Hepatocyte (in vitro differentiated cells): Measurements from ENCODE around the gene FAM124A. TPM values are rescaled to one million over a fixed set of nuclear protein-coding genes. Genes with fewer than 3 reads are reported as not detected.

Experiments used
- DNase-seq: peaks from one replicate; pipeline ENCODE4 v3.0.0-alpha.2; 2016; ENCODE audit warnings: low spot score
- H2AFZ ChIP-seq: fragments of 200-600 bp; sonication (generic); 2 replicates; pipeline ENCODE4 v1.6.0; 2016; ENCODE audit warnings: antibody characterized with exemption, mild to moderate bottlenecking
- H3K27ac ChIP-seq: fragments of 200-600 bp; sonication (generic); 2 replicates; pipeline ENCODE4 v1.5.1; 2016; ENCODE audit warnings: mild to moderate bottlenecking
- H3K27me3 ChIP-seq: fragments of 200-600 bp; sonication (generic); 2 replicates; pipeline ENCODE4 v1.6.1; 2016
- H3K36me3 ChIP-seq: fragments of 200-600 bp; sonication (generic); replicated peaks from 2 replicates; pipeline ENCODE4 v1.5.1; 2016; ENCODE audit warnings: low read depth; ENCODE audit not compliant: insufficient read depth
- H3K4me1 ChIP-seq: fragments of 200-600 bp; sonication (generic); 2 replicates; pipeline ENCODE4 v1.5.1; 2016; ENCODE audit warnings: mild to moderate bottlenecking, moderate library complexity; ENCODE audit not compliant: insufficient read depth
- H3K4me2 ChIP-seq: fragments of 200-600 bp; sonication (generic); 2 replicates; pipeline ENCODE4 v1.6.0; 2016
- H3K4me3 ChIP-seq: fragments of 200-600 bp; sonication (generic); 2 replicates; pipeline ENCODE4 v1.5.1; 2016; ENCODE audit warnings: mild to moderate bottlenecking
- H3K79me2 ChIP-seq: fragments of 200-600 bp; sonication (generic); 2 replicates; pipeline ENCODE4 v1.6.0; 2017; ENCODE audit warnings: mild to moderate bottlenecking
- H3K9me2 ChIP-seq: fragments of 200-600 bp; sonication (generic); replicated peaks from 2 replicates; pipeline ENCODE4 v1.6.0; 2017; ENCODE audit warnings: mild to moderate bottlenecking; ENCODE audit not compliant: insufficient read depth
- H3K9me3 ChIP-seq: fragments of 200-600 bp; sonication (generic); 2 replicates; pipeline ENCODE4 v1.5.1; 2016; ENCODE audit warnings: low read depth, mild to moderate bottlenecking
- H4K20me1 ChIP-seq: fragments of 200-600 bp; sonication (generic); 2 replicates; pipeline ENCODE4 v1.6.0; 2016; ENCODE audit warnings: mild to moderate bottlenecking; ENCODE audit not compliant: insufficient read depth, poor library complexity, severe bottlenecking
- EZH2 ChIP-seq: fragments of 200-600 bp; sonication (generic); IDR thresholded peaks from 2 replicates; pipeline ENCODE4 v1.6.1; 2016; ENCODE audit warnings: antibody characterized with exemption, mild to moderate bottlenecking, borderline replicate concordance
- EZH2phosphoT487 ChIP-seq: fragments of 200-600 bp; sonication (generic); IDR thresholded peaks from one replicate; pipeline ENCODE4 v1.6.1; 2018; ENCODE audit warnings: antibody characterized with exemption, mild to moderate bottlenecking, low read depth, moderate library complexity; ENCODE audit not compliant: unreplicated experiment, severe bottlenecking
- WGBS: methylation state at CpG from one replicate; pipeline ENCODE4 v1.1.6; 2016; ENCODE audit warnings: low lambda C conversion rate; ENCODE audit errors: missing lambda C conversion rate; 5-methylcytosine and 5-hydroxymethylcytosine counted together
- polyA plus RNA-seq: library from polyadenylated mRNA; unstranded; fragments of >200 nt; fragmentation: Nextera tagmentation; extraction: Ambion mirVana; gene quantifications from 2 replicates; pipeline ENCODE4 v1.2.1, GENCODE V29; 2016
- total RNA-seq: library from RNA; depleted of rRNA; stranded (reverse); fragments of >200 nt; gene quantifications from 2 replicates; pipeline ENCODE4 v1.2.3, GENCODE V29; 2014
- TF ChIP-seq, protein P1 (sequence below): fragments of 200-600 bp; sonication (generic); IDR thresholded peaks from 2 replicates; pipeline ENCODE4 v1.5.1; 2016; ENCODE audit warnings: antibody characterized with exemption, mild to moderate bottlenecking; ENCODE audit not compliant: poor library complexity

Gene FAM124A
- total and polyA plus RNA-seq, 2 experiments from 2014 or later, result 0.60 to 1.7 TPM

- Histone ChIP-seq H3K9me2 (no peaks in the 10 kb centered on the region), H3K79me2 (no peaks in the 10 kb centered on the region), H4K20me1 (no peaks in the 10 kb centered on the region), H3K4me2 (no peak overlapping the region), H3K4me1 (no peaks in the 10 kb centered on the region), H3K36me3 (no peaks in the 10 kb centered on the region), H3K9me3 (no peaks in the 10 kb centered on the region), H2AFZ (no peak overlapping the region), H3K27ac (no peak overlapping the region), H3K27me3 (no peaks in the 10 kb centered on the region), H3K4me3 (no peak overlapping the region)
- WGBS, result 96% methylated on average over 1 of the region's 1 CpG
- TF ChIP-seq EZH2phosphoT487 (no peak), EZH2 (no peak)
- TF ChIP-seq, protein P1, sequence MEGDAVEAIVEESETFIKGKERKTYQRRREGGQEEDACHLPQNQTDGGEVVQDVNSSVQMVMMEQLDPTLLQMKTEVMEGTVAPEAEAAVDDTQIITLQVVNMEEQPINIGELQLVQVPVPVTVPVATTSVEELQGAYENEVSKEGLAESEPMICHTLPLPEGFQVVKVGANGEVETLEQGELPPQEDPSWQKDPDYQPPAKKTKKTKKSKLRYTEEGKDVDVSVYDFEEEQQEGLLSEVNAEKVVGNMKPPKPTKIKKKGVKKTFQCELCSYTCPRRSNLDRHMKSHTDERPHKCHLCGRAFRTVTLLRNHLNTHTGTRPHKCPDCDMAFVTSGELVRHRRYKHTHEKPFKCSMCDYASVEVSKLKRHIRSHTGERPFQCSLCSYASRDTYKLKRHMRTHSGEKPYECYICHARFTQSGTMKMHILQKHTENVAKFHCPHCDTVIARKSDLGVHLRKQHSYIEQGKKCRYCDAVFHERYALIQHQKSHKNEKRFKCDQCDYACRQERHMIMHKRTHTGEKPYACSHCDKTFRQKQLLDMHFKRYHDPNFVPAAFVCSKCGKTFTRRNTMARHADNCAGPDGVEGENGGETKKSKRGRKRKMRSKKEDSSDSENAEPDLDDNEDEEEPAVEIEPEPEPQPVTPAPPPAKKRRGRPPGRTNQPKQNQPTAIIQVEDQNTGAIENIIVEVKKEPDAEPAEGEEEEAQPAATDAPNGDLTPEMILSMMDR, result no peak
- DNase-seq, result no peak
Observed at GRCh38 chr13:51236491-51236792, 14.2 kb downstream of the FAM124A start.

GRCh38 chr13:51237386-51237785, 15.2 kb downstream of the FAM124A start:
- TF ChIP-seq EZH2phosphoT487 (no peak), EZH2 (no peak)
- TF ChIP-seq, protein P1, result no peak

GRCh38 chr13:51237887-51238286, 15.7 kb downstream of the FAM124A start:
- Histone ChIP-seq H3K36me3 (no peaks in the 10 kb centered on the region), H3K4me2 (no peak overlapping the region), H3K27me3 (no peaks in the 10 kb centered on the region), H3K4me3 (no peak overlapping the region), H3K9me2 (no peaks in the 10 kb centered on the region), H2AFZ (no peak overlapping the region), H3K27ac (no peak overlapping the region), H3K79me2 (no peaks in the 10 kb centered on the region), H4K20me1 (no peaks in the 10 kb centered on the region), H3K4me1 (no peaks in the 10 kb centered on the region), H3K9me3 (no peaks in the 10 kb centered on the region)
- WGBS, result 90% methylated on average over 2 of the region's 2 CpGs
- no peak for DNase-seq
- TF ChIP-seq EZH2, result no peak
- TF ChIP-seq EZH2phosphoT487, result no peak
- TF ChIP-seq, protein P1, result no peak

More at GRCh38 chr13:51237386-51237785, 15.2 kb downstream of the FAM124A start:
- Histone ChIP-seq H3K79me2 (no peaks in the 10 kb centered on the region), H3K4me2 (no peak overlapping the region), H4K20me1 (no peaks in the 10 kb centered on the region), H3K36me3 (no peaks in the 10 kb centered on the region), H3K4me3 (no peak overlapping the region), H3K9me2 (no peaks in the 10 kb centered on the region), H3K27ac (no peak overlapping the region), H3K27me3 (no peaks in the 10 kb centered on the region), H3K9me3 (no peaks in the 10 kb centered on the region), H3K4me1 (no peaks in the 10 kb centered on the region), H2AFZ (no peak overlapping the region)
- DNase-seq, result no peak
- 69% methylated on average over 4 of the region's 4 CpGs for WGBS

DNA sequence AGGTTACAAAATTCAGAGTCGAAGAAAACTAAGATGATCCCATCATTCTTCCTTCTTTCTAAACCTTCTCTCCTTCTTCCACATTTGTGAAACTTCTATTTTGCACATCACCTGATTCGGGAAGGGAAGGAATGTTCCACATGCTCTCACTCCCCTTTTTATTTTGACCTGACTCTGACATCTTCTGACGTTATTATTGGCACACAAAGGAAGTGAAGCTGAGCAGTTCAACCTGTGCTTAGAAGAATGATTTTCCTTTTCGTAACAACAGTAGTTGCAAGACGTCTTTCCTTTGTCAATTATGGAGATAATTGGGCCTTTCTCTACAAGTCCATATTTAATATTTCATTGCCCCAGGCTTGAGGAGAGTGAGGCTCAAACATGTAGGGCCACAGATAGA, 18.0 kb downstream of the FAM124A start:
- Histone ChIP-seq H3K79me2 (no peaks in the 10 kb centered on the region), H3K36me3 (no peaks in the 10 kb centered on the region), H3K4me3 (no peak overlapping the region), H4K20me1 (no peaks in the 10 kb centered on the region), H3K4me2 (no peak overlapping the region), H3K27ac (no peak overlapping the region), H3K27me3 (peaks cover under 1% of the 10 kb centered on the region), H3K9me3 (no peaks in the 10 kb centered on the region), H2AFZ (no peak overlapping the region), H3K9me2 (no peaks in the 10 kb centered on the region), H3K4me1 (no peaks in the 10 kb centered on the region)
- WGBS, result 89% methylated on average over 5 of the region's 5 CpGs
- no peak for DNase-seq
- TF ChIP-seq, protein P1, result no peak
- TF ChIP-seq EZH2phosphoT487 (no peak), EZH2 (no peak)
